HUDEP-2 (cell line): ENCODE measurements around the gene EIF3L.
"Not testable (repeated sequence)": the region's sequence is repeated elsewhere in the genome, so short reads cannot be mapped to it uniquely, and the experiment has no call there.

ENCODE experiments used
- DNase-seq, 76 experiments: peaks; one replicate each; lab custom pipeline; 2025; ENCODE audit not compliant: unreplicated experiment in 76 of 76; lab: John Stamatoyannopoulos, UW

Gene EIF3L

GRCh38 chr22:37849089-37849751, at the start of gene EIF3L:
Gene EIF3L, plus strand, starts transcription at chr22:37849419. Its CDS starts 31 bp downstream, at chr22:37849450.
- DNase-seq, result peak in 75 of 76 experiments; percentile 9 to 89 (median 77)

- DNase-seq, result not testable (repeated sequence)
These were observed 49.2 kb upstream of the EIF3L start for GRCh38 chr22:37799979-37800378.

GRCh38 chr22:37801946-37802309, 47.3 kb upstream of the EIF3L start:
- DNase-seq, result peak in 3 of 76 experiments; percentile 20 to 60 (median 39)

- peak in 11 of 76 experiments; percentile 8 to 73 (median 28) for DNase-seq
These were observed 46.7 kb upstream of the EIF3L start for GRCh38 chr22:37802310-37803194.

- DNase-seq, result peak in 69 of 76 experiments; percentile 8 to 85 (median 63)
These were observed 46.0 kb upstream of the EIF3L start for GRCh38 chr22:37803195-37803638.

- DNase-seq, result peak in 1 of 76 experiments; percentile 30
These were observed 45.4 kb upstream of the EIF3L start for GRCh38 chr22:37803639-37804351.

GRCh38 chr22:37804352-37804880, 44.8 kb upstream of the EIF3L start:
- DNase-seq, result peak in 1 of 76 experiments; percentile 24

- DNase-seq, result peak in 42 of 76 experiments; percentile 1 to 65 (median 38)
These were observed 44.1 kb upstream of the EIF3L start for GRCh38 chr22:37804881-37805809.

GRCh38 chr22:37805810-37806277, 43.4 kb upstream of the EIF3L start:
- DNase-seq, result no peak

- peak in 6 of 76 experiments; percentile 5 to 42 (median 16) for DNase-seq
These were observed 42.5 kb upstream of the EIF3L start for GRCh38 chr22:37806409-37807333.

GRCh38 chr22:37807410-37808293, 41.6 kb upstream of the EIF3L start, which contains the start of gene GCAT:
Gene GCAT, plus strand, starts transcription at chr22:37807934. Its CDS starts 34 bp downstream, at chr22:37807968.
- DNase-seq, result peak in 74 of 76 experiments; percentile 53 to 95 (median 91)

GRCh38 chr22:37808294-37808657, 40.9 kb upstream of the EIF3L start:
- peak in 1 of 76 experiments; percentile 41 for DNase-seq

- no peak for DNase-seq
These were observed 39.4 kb upstream of the EIF3L start for GRCh38 chr22:37809672-37810333.

- DNase-seq, result no peak
These were observed 37.4 kb upstream of the EIF3L start for GRCh38 chr22:37811867-37812266.

GRCh38 chr22:37812869-37813678, 36.1 kb upstream of the EIF3L start:
- DNase-seq, result no peak

GRCh38 chr22:37815593-37815992, 33.6 kb upstream of the EIF3L start:
- DNase-seq, result no peak
